ENCODE data around the gene GLCE. TPM values are rescaled to one million over a fixed set of nuclear protein-coding genes. Genes with fewer than 3 reads are reported as not detected.

GLCE gene
- total RNA-seq, 1 donor from 2014 or later, result 9.9 TPM

GRCh38 chr15:69159805-69160140 is 662 bp upstream of the GLCE start:
- H3K27me3 Mint-ChIP-seq (ENCODE audit: low read depth), result no peaks in the 10 kb centered on the region
- no peaks in the 10 kb centered on the region for H3K9me3 Mint-ChIP-seq (ENCODE audit: low read depth)
- TF ChIP-seq, protein P1, sequence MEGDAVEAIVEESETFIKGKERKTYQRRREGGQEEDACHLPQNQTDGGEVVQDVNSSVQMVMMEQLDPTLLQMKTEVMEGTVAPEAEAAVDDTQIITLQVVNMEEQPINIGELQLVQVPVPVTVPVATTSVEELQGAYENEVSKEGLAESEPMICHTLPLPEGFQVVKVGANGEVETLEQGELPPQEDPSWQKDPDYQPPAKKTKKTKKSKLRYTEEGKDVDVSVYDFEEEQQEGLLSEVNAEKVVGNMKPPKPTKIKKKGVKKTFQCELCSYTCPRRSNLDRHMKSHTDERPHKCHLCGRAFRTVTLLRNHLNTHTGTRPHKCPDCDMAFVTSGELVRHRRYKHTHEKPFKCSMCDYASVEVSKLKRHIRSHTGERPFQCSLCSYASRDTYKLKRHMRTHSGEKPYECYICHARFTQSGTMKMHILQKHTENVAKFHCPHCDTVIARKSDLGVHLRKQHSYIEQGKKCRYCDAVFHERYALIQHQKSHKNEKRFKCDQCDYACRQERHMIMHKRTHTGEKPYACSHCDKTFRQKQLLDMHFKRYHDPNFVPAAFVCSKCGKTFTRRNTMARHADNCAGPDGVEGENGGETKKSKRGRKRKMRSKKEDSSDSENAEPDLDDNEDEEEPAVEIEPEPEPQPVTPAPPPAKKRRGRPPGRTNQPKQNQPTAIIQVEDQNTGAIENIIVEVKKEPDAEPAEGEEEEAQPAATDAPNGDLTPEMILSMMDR (IDR thresholded peaks at IDR 0.05), result no peak

GRCh38 chr15:69161079-69161877 is 843 bp downstream of the GLCE start:
- H3K36me3 Mint-ChIP-seq (ENCODE audit: low read depth), result no peaks in the 10 kb centered on the region
- TF ChIP-seq, protein P1 (IDR thresholded peaks at IDR 0.05), result peak; percentile 68
- peak overlapping the region; percentile 97 for H3K4me3 Mint-ChIP-seq (ENCODE audit: unreplicated experiment)
- peak overlapping the region; percentile 85 for H3K27ac Mint-ChIP-seq (ENCODE audit: unreplicated experiment)
- H3K9me3 Mint-ChIP-seq (ENCODE audit: low read depth), result no peaks in the 10 kb centered on the region
- peaks cover 11% of the 10 kb centered on the region for H3K4me1 Mint-ChIP-seq (ENCODE audit: low read depth)
- no peaks in the 10 kb centered on the region for H3K27me3 Mint-ChIP-seq (ENCODE audit: low read depth)
- peak; percentile 80 for DNase-seq (ENCODE audit: low spot score)

More at GRCh38 chr15:69159805-69160140, 662 bp upstream of the GLCE start:
- Mint-ChIP-seq H3K27ac (ENCODE audit: unreplicated experiment) (peak overlapping the region; percentile 84), H3K4me3 (ENCODE audit: unreplicated experiment) (peak overlapping the region; percentile 97), H3K4me1 (ENCODE audit: low read depth) (peaks cover 20% of the 10 kb centered on the region), H3K36me3 (ENCODE audit: low read depth) (no peaks in the 10 kb centered on the region)
- DNase-seq (ENCODE audit: low spot score), result no peak

- TF ChIP-seq, protein P1 (IDR thresholded peaks at IDR 0.05), result peak; percentile 16
Measured at GRCh38 chr15:69161878-69162213, 1.4 kb downstream of the GLCE start.

DNA sequence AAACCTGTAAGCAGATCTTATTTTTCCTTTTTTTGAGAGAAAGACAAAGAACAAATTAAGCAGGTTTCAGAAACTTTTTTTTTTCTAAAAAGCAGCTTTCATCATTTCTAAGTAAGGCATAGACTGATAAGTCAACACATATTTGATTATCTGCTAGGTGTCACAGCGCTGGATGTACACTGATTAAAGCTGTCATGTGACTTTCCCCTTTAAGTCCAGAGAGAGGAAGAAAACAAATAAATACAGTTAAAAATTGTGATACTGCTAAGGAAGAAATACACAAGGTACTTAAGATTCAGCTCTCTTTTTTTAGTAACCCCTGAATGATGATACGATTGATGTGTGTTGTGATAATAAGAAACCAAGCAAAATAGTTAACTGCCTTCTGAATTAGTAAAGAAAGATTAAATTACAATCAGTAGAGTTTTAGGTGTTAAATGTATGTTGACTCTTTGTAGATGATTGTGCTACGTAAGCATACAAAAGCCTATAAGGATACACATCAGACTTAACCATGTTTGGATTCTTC is 2.8 kb downstream of the GLCE start:
- Mint-ChIP-seq H3K36me3 (ENCODE audit: low read depth) (no peaks in the 10 kb centered on the region), H3K4me3 (ENCODE audit: unreplicated experiment) (no peak overlapping the region)

More at GRCh38 chr15:69161878-69162213, 1.4 kb downstream of the GLCE start:
- Mint-ChIP-seq H3K4me3 (ENCODE audit: unreplicated experiment) (peak overlapping the region; percentile 97), H3K9me3 (ENCODE audit: low read depth) (no peaks in the 10 kb centered on the region), H3K36me3 (ENCODE audit: low read depth) (no peaks in the 10 kb centered on the region), H3K27ac (ENCODE audit: unreplicated experiment) (no peak overlapping the region), H3K27me3 (ENCODE audit: low read depth) (no peaks in the 10 kb centered on the region), H3K4me1 (ENCODE audit: low read depth) (peaks cover 11% of the 10 kb centered on the region)
- DNase-seq (ENCODE audit: low spot score), result no peak

More for the DNA sequence above, 2.8 kb downstream of the GLCE start:
- Mint-ChIP-seq H3K27ac (ENCODE audit: unreplicated experiment) (no peak overlapping the region), H3K9me3 (ENCODE audit: low read depth) (no peaks in the 10 kb centered on the region), H3K4me1 (ENCODE audit: low read depth) (peaks cover 11% of the 10 kb centered on the region), H3K27me3 (ENCODE audit: low read depth) (no peaks in the 10 kb centered on the region)
- TF ChIP-seq, protein P1 (IDR thresholded peaks at IDR 0.05), result no peak
- no peak for DNase-seq (ENCODE audit: low spot score)
